ENCODE data around the gene IL12RB1.
A peak's percentile ranks its signal among the peaks of the same experiment; 100 is the strongest.

Gene IL12RB1

GRCh38 chr19:18089096-18089541, 2.4 kb upstream of the IL12RB1 start:
- peak; percentile 67 for DNase-seq (ENCODE audit: low spot score)

GRCh38 chr19:18085702-18086457, 854 bp downstream of the IL12RB1 start:
- no peak for DNase-seq (ENCODE audit: low spot score)

- DNase-seq (ENCODE audit: low spot score): no peak
Measured at GRCh38 chr19:18083929-18084684, 2.6 kb downstream of the IL12RB1 start.

GRCh38 chr19:18074192-18074591, 12.5 kb downstream of the IL12RB1 start:
- DNase-seq (ENCODE audit: low spot score): no peak

GRCh38 chr19:18073197-18073596, 13.5 kb downstream of the IL12RB1 start:
- no peak for DNase-seq (ENCODE audit: low spot score)

GRCh38 chr19:18072335-18072734, 14.4 kb downstream of the IL12RB1 start:
- DNase-seq (ENCODE audit: low spot score): no peak

GRCh38 chr19:18070181-18070580, 16.6 kb downstream of the IL12RB1 start:
- no peak for DNase-seq (ENCODE audit: low spot score)

- no peak for DNase-seq (ENCODE audit: low spot score)
Measured at GRCh38 chr19:18069383-18069782, 17.4 kb downstream of the IL12RB1 start.

- no peak for DNase-seq (ENCODE audit: low spot score)
Measured at GRCh38 chr19:18068395-18068794, 18.3 kb downstream of the IL12RB1 start.

- DNase-seq (ENCODE audit: low spot score): no peak
Measured at GRCh38 chr19:18065173-18065495, 21.6 kb downstream of the IL12RB1 start.

GRCh38 chr19:18063463-18063862, 23.3 kb downstream of the IL12RB1 start:
- DNase-seq (ENCODE audit: low spot score): no peak

- no peak for DNase-seq (ENCODE audit: low spot score)
Measured at GRCh38 chr19:18062028-18062427, 24.7 kb downstream of the IL12RB1 start.

GRCh38 chr19:18060472-18060871, 26.3 kb downstream of the IL12RB1 start:
- no peak for DNase-seq (ENCODE audit: low spot score)

GRCh38 chr19:18059902-18060301, 26.8 kb downstream of the IL12RB1 start:
- no peak for DNase-seq (ENCODE audit: low spot score)

- no peak for DNase-seq (ENCODE audit: low spot score)
Measured at GRCh38 chr19:18059297-18059696, 27.4 kb downstream of the IL12RB1 start.

- DNase-seq (ENCODE audit: low spot score): peak; percentile 85
Measured at GRCh38 chr19:18058208-18059009, 28.3 kb downstream of the IL12RB1 start.

GRCh38 chr19:18057557-18057956, 29.2 kb downstream of the IL12RB1 start:
- DNase-seq (ENCODE audit: low spot score): no peak

GRCh38 chr19:18055967-18056366, 30.8 kb downstream of the IL12RB1 start:
- DNase-seq (ENCODE audit: low spot score): no peak

GRCh38 chr19:18053576-18054219, 33.0 kb downstream of the IL12RB1 start:
- DNase-seq (ENCODE audit: low spot score): no peak

- DNase-seq (ENCODE audit: low spot score): no peak
Measured at GRCh38 chr19:18051887-18052286, 34.8 kb downstream of the IL12RB1 start.

- no peak for DNase-seq (ENCODE audit: low spot score)
Measured at GRCh38 chr19:18049385-18049784, 37.3 kb downstream of the IL12RB1 start.

- DNase-seq (ENCODE audit: low spot score): no peak
Measured at GRCh38 chr19:18046059-18046718, 40.5 kb downstream of the IL12RB1 start.

Measured in CD4-positive, alpha-beta T cell treated with Interleukin-15 for 4 hours (primary cell).